Measurements from ENCODE around the gene RFX5.
A peak's percentile ranks its signal among the peaks of the same experiment; 100 is the strongest.

Gene RFX5

GRCh38 chr1:151318975-151319374, 28.1 kb downstream of the RFX5 start:
- H3K4me1 Mint-ChIP-seq: no peaks in the 10 kb centered on the region

GRCh38 chr1:151315565-151316235, 31.4 kb downstream of the RFX5 start:
- Mint-ChIP-seq H3K4me3 (no peak overlapping the region), H3K9me3 (no peaks in the 10 kb centered on the region), H3K36me3 (ENCODE audit: low read depth) (peaks cover 59% of the 10 kb centered on the region), H3K27me3 (ENCODE audit: low read depth, poor library complexity) (peaks cover 2% of the 10 kb centered on the region), H3K27ac (peak overlapping the region; percentile 85), H3K4me1 (peaks cover 22% of the 10 kb centered on the region)
- no peak for TF ChIP-seq CTCF (IDR thresholded peaks at IDR 0.05)
- no peak for DNase-seq

More at GRCh38 chr1:151318975-151319374, 28.1 kb downstream of the RFX5 start:
- Mint-ChIP-seq H3K27me3 (ENCODE audit: low read depth, poor library complexity) (peaks cover 2% of the 10 kb centered on the region), H3K4me3 (no peak overlapping the region), H3K27ac (no peak overlapping the region), H3K9me3 (no peaks in the 10 kb centered on the region), H3K36me3 (ENCODE audit: low read depth) (peaks cover 64% of the 10 kb centered on the region)
- DNase-seq: no peak
- TF ChIP-seq CTCF (IDR thresholded peaks at IDR 0.05): no peak

- Mint-ChIP-seq H3K27ac (no peak overlapping the region), H3K27me3 (ENCODE audit: low read depth, poor library complexity) (no peaks in the 10 kb centered on the region), H3K4me1 (peaks cover 32% of the 10 kb centered on the region), H3K4me3 (no peak overlapping the region), H3K36me3 (ENCODE audit: low read depth) (peaks cover 51% of the 10 kb centered on the region), H3K9me3 (no peaks in the 10 kb centered on the region)
- no peak for DNase-seq
- no peak for TF ChIP-seq CTCF (IDR thresholded peaks at IDR 0.05)
Observed at GRCh38 chr1:151314137-151314875, 32.7 kb downstream of the RFX5 start.

GRCh38 chr1:151313501-151313900, 33.6 kb downstream of the RFX5 start:
- Mint-ChIP-seq H3K27ac (no peak overlapping the region), H3K27me3 (ENCODE audit: low read depth, poor library complexity) (no peaks in the 10 kb centered on the region), H3K4me1 (peaks cover 32% of the 10 kb centered on the region), H3K9me3 (no peaks in the 10 kb centered on the region), H3K4me3 (no peak overlapping the region), H3K36me3 (ENCODE audit: low read depth) (peaks cover 49% of the 10 kb centered on the region)
- DNase-seq: no peak
- no peak for TF ChIP-seq CTCF (IDR thresholded peaks at IDR 0.05)

GRCh38 chr1:151312826-151313225, 34.2 kb downstream of the RFX5 start:
- Mint-ChIP-seq H3K4me1 (peaks cover 32% of the 10 kb centered on the region), H3K27ac (peak overlapping the region; percentile 61)

More at GRCh38 chr1:151312826-151313225, 34.2 kb downstream of the RFX5 start:
- no peak for DNase-seq
- H3K27me3 Mint-ChIP-seq (ENCODE audit: low read depth, poor library complexity): no peaks in the 10 kb centered on the region
- H3K4me3 Mint-ChIP-seq: no peak overlapping the region
- TF ChIP-seq CTCF (IDR thresholded peaks at IDR 0.05): no peak
- peaks cover 55% of the 10 kb centered on the region for H3K36me3 Mint-ChIP-seq (ENCODE audit: low read depth)
- no peaks in the 10 kb centered on the region for H3K9me3 Mint-ChIP-seq

Data from nephron progenitor cell (in vitro differentiated cells).